Calu3 (cell line): ENCODE results near the gene TLE3. TPM values are rescaled to one million over a fixed set of nuclear protein-coding genes. Genes with fewer than 3 reads are reported as not detected.

ENCODE experiments used
- BruUV-seq: library from RNA; stranded (reverse); fragments of 400-500 nt; replicated peaks from 2 replicates; lab custom pipeline; 2021; lab: Mats Ljungman, UMichigan
- CTCF ChIA-PET: fragments of 300-600 bp; sonication (Branson Sonifier 250); formaldehyde crosslinking; loops from one replicate; lab custom pipeline; 2022; ENCODE audit warnings: antibody characterized with exemption; lab: Charles Lee
- DNase-seq: peaks from one replicate; pipeline ENCODE4 v3.0.0; 2022
- H3K27ac Mint-ChIP-seq: one replicate; pipeline ENCODE4 v1.8.0; 2022; ENCODE audit warnings: mixed read lengths; ENCODE audit not compliant: unreplicated experiment
- H3K27me3 Mint-ChIP-seq: one replicate; pipeline ENCODE4 v1.8.0; 2022; ENCODE audit warnings: mixed read lengths; ENCODE audit not compliant: unreplicated experiment
- H3K36me3 Mint-ChIP-seq: one replicate; pipeline ENCODE4 v1.8.0; 2022; ENCODE audit warnings: mild to moderate bottlenecking, moderate library complexity, mixed read lengths; ENCODE audit not compliant: insufficient read depth, unreplicated experiment
- H3K4me1 Mint-ChIP-seq: one replicate; pipeline ENCODE4 v1.8.0; 2022; ENCODE audit warnings: mild to moderate bottlenecking, low read depth, mixed read lengths; ENCODE audit not compliant: unreplicated experiment
- H3K4me3 Mint-ChIP-seq: one replicate; pipeline ENCODE4 v1.8.0; 2022; ENCODE audit warnings: mild to moderate bottlenecking, low read depth, moderate library complexity, mixed read lengths; ENCODE audit not compliant: unreplicated experiment
- H3K9me3 Mint-ChIP-seq: one replicate; pipeline ENCODE4 v1.8.0; 2022; ENCODE audit warnings: low read depth, mixed read lengths; ENCODE audit not compliant: unreplicated experiment
- intact Hi-C: fragments of 100-400 bp; cut with micrococcal nuclease; formaldehyde crosslinking; loops from one replicate; pipeline ENCODE4 v1.10.0; 2022; ENCODE audit not compliant: unreplicated experiment
- total RNA-seq: library from RNA; stranded (reverse); gene quantifications from 2 replicates; pipeline ENCODE4 v1.2.3, GENCODE V29; 2022
- TF ChIP-seq, protein P1 (sequence below): fragments of 200-600 bp; IDR thresholded peaks from one replicate; pipeline ENCODE4 v1.8.0; 2022; ENCODE audit warnings: antibody characterized with exemption; ENCODE audit not compliant: unreplicated experiment

TLE3 gene
- total RNA-seq, 1 experiment from 2014 or later, result 54.8 TPM

DNA sequence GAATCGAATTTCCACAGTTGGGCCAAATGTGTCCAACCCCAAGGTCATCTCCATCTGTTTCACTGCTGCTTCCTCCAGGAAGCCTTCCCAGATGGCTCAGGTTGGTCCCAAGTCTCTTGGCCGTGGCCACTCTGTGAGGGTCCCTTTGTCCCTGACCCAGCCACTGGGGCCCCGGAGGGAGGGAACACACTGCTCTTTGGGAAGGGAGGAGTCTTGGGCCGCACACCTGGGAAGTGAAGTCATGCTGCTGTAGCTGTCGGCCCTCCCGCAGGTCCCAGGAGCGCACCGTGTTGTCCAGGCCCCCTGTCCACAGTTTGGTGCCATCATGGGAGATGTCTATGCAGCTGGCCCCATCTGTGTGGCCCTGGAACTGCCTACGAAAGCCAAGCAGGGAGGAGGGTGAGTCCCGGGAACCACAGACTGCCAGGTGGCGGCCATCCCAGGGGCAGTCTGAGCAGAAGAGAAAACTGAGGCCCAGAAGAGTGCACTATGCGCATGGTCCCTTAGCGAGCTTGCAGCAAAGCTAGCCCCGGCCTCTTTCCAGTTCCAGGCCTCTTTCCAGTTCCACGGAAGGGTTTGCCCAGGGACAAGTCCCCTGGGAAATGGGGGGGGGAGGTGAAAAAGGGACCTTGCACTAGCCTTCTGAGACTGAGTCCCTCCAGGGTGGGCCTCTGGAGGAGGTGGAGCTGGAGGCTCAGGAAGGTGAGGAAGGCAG is 44.6 kb downstream of the TLE3 start:
- DNase-seq, result no peak
- no TSS peak for BruUV-seq
- Mint-ChIP-seq H3K4me1 (no peaks in the 10 kb centered on the region), H3K27ac (no peak overlapping the region), H3K27me3 (no peaks in the 10 kb centered on the region), H3K4me3 (no peak overlapping the region), H3K36me3 (peaks cover 38% of the 10 kb centered on the region), H3K9me3 (no peaks in the 10 kb centered on the region)
- CTCF ChIA-PET, result interaction anchor here (1.1 kb wide), 1 partner anchor 9 kb away, joined by 3 read pairs; no protein-coding TSS in a partner anchor
- intact Hi-C loops, result no loop called here
- TF ChIP-seq, protein P1, sequence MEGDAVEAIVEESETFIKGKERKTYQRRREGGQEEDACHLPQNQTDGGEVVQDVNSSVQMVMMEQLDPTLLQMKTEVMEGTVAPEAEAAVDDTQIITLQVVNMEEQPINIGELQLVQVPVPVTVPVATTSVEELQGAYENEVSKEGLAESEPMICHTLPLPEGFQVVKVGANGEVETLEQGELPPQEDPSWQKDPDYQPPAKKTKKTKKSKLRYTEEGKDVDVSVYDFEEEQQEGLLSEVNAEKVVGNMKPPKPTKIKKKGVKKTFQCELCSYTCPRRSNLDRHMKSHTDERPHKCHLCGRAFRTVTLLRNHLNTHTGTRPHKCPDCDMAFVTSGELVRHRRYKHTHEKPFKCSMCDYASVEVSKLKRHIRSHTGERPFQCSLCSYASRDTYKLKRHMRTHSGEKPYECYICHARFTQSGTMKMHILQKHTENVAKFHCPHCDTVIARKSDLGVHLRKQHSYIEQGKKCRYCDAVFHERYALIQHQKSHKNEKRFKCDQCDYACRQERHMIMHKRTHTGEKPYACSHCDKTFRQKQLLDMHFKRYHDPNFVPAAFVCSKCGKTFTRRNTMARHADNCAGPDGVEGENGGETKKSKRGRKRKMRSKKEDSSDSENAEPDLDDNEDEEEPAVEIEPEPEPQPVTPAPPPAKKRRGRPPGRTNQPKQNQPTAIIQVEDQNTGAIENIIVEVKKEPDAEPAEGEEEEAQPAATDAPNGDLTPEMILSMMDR, result no peak

DNA sequence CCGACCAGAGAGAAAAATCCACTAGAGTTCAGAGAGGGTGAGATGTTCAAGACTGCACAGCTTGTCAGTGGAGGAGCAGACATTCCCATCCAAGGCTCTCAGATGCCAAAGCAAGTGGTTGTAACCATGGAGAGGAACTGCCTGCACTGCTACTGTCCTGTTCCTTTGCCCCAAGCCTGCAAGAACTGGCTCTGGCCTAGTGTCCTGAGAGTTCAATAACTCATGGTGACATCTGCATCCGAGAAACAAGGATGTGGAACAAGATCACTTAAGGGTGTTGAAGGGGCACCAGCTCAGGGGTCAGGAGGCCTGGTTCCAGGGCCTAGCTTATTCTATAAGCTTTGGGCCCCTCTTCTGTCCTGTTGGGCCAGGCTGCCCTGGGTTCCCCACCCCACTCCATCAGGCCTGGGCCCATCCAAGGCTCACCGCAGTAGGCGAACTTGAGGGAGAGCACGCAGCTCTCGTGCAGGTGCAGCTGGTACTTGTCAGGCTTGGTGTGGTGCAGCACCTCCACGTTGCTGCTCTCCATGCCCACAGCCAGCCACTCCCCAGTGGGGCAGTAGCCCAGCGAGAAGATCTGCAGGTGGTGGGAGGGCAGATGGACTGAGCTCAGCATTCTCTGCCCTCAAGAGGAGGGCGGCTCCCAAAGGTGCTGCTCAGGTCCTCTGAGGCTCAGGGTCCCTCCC is 45.6 kb downstream of the TLE3 start:
- H3K9me3 Mint-ChIP-seq, result no peaks in the 10 kb centered on the region
- H3K4me3 Mint-ChIP-seq, result no peak overlapping the region
- no peaks in the 10 kb centered on the region for H3K27me3 Mint-ChIP-seq
- H3K36me3 Mint-ChIP-seq, result peaks cover 33% of the 10 kb centered on the region
- TF ChIP-seq, protein P1, result no peak
- H3K27ac Mint-ChIP-seq, result no peak overlapping the region
- intact Hi-C loops, result no loop called here
- no TSS peak for BruUV-seq
- DNase-seq, result no peak
- CTCF ChIA-PET, result no interaction called here
- no peaks in the 10 kb centered on the region for H3K4me1 Mint-ChIP-seq

DNA sequence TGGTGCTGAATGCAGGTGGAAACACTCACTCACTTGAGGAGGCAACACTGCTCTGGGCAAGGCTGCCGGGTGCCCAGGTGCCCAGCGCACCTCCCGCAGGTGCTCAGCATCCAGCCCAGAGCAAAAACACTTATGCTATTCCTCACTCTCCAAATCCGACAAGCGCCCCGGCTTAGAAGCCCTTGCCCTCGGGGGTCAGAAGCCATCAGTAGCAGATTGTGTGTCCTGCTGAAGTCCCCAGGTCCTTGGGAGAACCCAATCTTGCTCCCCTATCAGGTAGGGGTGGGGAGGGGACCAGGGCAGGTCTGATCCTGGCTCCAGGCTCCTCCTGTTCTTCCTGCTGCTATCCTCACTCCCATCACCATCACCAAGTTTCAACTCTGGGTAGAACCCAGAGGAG is 46.7 kb downstream of the TLE3 start:
- DNase-seq, result no peak
- intact Hi-C loops, result no loop called here
- H3K4me1 Mint-ChIP-seq, result no peaks in the 10 kb centered on the region
- no peak overlapping the region for H3K4me3 Mint-ChIP-seq
- no peak overlapping the region for H3K27ac Mint-ChIP-seq
- H3K36me3 Mint-ChIP-seq, result peaks cover 25% of the 10 kb centered on the region
- H3K9me3 Mint-ChIP-seq, result no peaks in the 10 kb centered on the region
- CTCF ChIA-PET, result no interaction called here
- TF ChIP-seq, protein P1, result no peak
- BruUV-seq, result no TSS peak
- H3K27me3 Mint-ChIP-seq, result no peaks in the 10 kb centered on the region

DNA sequence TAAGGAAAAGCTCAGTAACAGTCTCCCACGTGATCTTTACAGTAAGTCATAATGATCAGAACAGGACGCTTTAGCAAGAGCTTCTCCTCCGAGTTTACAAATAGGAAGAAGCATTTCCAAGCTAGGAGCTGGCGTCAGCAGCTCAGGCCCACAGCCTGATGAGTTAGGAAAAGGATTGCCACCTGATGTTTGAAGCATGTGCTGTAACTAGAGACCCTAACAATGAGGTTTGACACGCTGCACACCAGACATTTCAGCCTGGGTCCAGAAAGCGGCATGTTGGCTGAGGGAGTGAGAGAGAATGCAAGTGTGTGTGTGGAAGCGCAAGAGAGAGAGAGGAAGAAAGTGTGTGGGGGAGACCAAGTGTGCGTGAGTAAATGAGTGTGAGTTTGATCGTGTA is 47.3 kb downstream of the TLE3 start:
- CTCF ChIA-PET, result no interaction called here
- TF ChIP-seq, protein P1, result no peak
- H3K4me3 Mint-ChIP-seq, result no peak overlapping the region
- intact Hi-C loops, result no loop called here
- no TSS peak for BruUV-seq
- H3K27me3 Mint-ChIP-seq, result no peaks in the 10 kb centered on the region
- no peak overlapping the region for H3K27ac Mint-ChIP-seq
- H3K36me3 Mint-ChIP-seq, result peaks cover 22% of the 10 kb centered on the region
- H3K4me1 Mint-ChIP-seq, result no peaks in the 10 kb centered on the region
- no peak for DNase-seq
- H3K9me3 Mint-ChIP-seq, result no peaks in the 10 kb centered on the region
